Muscle of leg (tissue), 11 donors: ENCODE measurements around the gene LAT. TPM values are rescaled to one million over a fixed set of nuclear protein-coding genes. Genes with fewer than 3 reads are reported as not detected.
A peak's percentile ranks its signal among the peaks of the same experiment; 100 is the strongest.
"Not testable (repeated sequence)": the region's sequence is repeated elsewhere in the genome, so short reads cannot be mapped to it uniquely, and the experiment has no call there.

Experiments
- DNase-seq: peaks from one replicate; pipeline ENCODE4 v3.0.0; 2013
- H3K27ac ChIP-seq: one replicate; pipeline ENCODE4 v1.5.1; 2013; ENCODE audit warnings: mild to moderate bottlenecking, low read length, control low read depth
- H3K27me3 ChIP-seq: one replicate; pipeline ENCODE4 v1.6.1; 2013; ENCODE audit warnings: low read length; ENCODE audit not compliant: control insufficient read depth, insufficient read depth
- H3K36me3 ChIP-seq: one replicate; pipeline ENCODE4 v1.6.1; 2013; ENCODE audit warnings: low read length; ENCODE audit not compliant: control insufficient read depth, insufficient read depth
- H3K4me1 ChIP-seq: one replicate; pipeline ENCODE4 v1.6.1; 2013; ENCODE audit warnings: low read length; ENCODE audit not compliant: control insufficient read depth, insufficient read depth
- H3K4me3 ChIP-seq: one replicate; pipeline ENCODE4 v1.5.1; 2013; ENCODE audit warnings: low read length, control low read depth
- H3K9me3 ChIP-seq: replicated peaks from 2 replicates; pipeline ENCODE4 v1.6.1; 2013; ENCODE audit warnings: low read depth, low read length; ENCODE audit not compliant: control insufficient read depth
- WGBS: methylation state at CpG from one replicate; pipeline ENCODE4 v1.1.5; 2013; ENCODE audit warnings: missing lambda C conversion rate; ENCODE audit not compliant: insufficient coverage; 5-methylcytosine and 5-hydroxymethylcytosine counted together
- polyA plus RNA-seq, 8 donors: library from polyadenylated mRNA; unstranded; fragments of 120-200 nt; gene quantifications; one replicate each; pipeline versions ENCODE4 v1.2.1 to v1.2.3, GENCODE V29; 2013; ENCODE audit warnings: inconsistent platforms in 1 of 8, low replicate concordance in 1 of 8; ENCODE audit not compliant: insufficient read length in 8 of 8, insufficient read depth in 1 of 8
- total RNA-seq: library from RNA; stranded (reverse); fragments of 120-200 nt; gene quantifications from one replicate; pipeline ENCODE4 v1.2.4, GENCODE V29; 2013

Gene LAT
- total and polyA plus RNA-seq, 9 donors, result 1.4 to 3.9 (median 3.2) TPM

DNA sequence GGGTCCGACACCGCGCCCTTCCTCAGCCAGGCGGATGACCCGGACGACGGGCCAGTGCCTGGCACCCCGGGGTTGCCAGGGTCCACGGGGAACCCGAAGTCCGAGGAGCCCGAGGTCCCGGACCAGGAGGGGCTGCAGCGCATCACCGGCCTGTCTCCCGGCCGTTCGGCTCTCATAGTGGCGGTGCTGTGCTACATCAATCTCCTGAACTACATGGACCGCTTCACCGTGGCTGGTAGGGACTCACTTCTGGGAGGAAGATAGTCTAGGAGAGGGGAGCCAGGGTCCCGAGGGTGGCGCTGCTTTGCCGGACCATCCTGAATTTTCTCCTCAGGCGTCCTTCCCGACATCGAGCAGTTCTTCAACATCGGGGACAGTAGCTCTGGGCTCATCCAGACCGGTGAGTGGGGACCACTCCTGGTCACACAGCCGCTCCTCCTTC is 9.7 kb upstream of the LAT start:
- Histone ChIP-seq H3K27me3 (no peaks in the 10 kb centered on the region), H3K4me1 (peaks cover 17% of the 10 kb centered on the region), H3K4me3 (peak overlapping the region; percentile 92), H3K27ac (no peak overlapping the region), H3K36me3 (peaks cover 26% of the 10 kb centered on the region), H3K9me3 (no peaks in the 10 kb centered on the region)
- no peak for DNase-seq
- WGBS, result 6% methylated on average over 30 of the region's 30 CpGs

GRCh38 chr16:28977703-28978662 is 6.9 kb upstream of the LAT start:
- 80% methylated on average over 11 of the region's 11 CpGs for WGBS
- Histone ChIP-seq H3K36me3 (peaks cover 50% of the 10 kb centered on the region), H3K27ac (no peak overlapping the region), H3K4me1 (peaks cover 17% of the 10 kb centered on the region), H3K4me3 (no peak overlapping the region), H3K27me3 (no peaks in the 10 kb centered on the region), H3K9me3 (no peaks in the 10 kb centered on the region)
- no peak for DNase-seq

GRCh38 chr16:28980330-28980729 is 4.5 kb upstream of the LAT start:
- not testable (repeated sequence) for H3K27ac ChIP-seq, H3K4me1 ChIP-seq, H3K9me3 ChIP-seq, H3K27me3 ChIP-seq, DNase-seq, H3K4me3 ChIP-seq
- H3K36me3 ChIP-seq, result peaks cover 54% of the 10 kb centered on the region
- 98% methylated on average over 6 of the region's 7 CpGs for WGBS

DNA sequence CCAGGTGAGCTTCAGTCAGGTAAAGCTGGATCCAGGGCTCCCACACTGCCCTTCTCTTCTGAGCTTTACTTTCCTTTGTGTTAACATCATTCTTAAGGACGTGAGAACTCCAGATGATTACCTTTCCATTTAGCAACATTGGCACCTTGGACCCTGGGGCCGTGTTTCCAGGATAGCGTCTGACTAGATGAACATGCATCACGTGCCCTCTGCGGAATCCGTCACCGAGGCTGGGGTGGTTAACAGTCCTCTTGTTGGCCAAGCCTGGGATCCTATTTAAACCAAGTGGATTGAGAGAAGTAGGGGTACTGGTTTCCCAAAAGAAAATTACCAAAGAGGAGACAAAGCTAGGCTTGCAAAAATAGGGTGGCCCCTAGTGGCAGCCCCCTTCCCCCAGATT is 3.9 kb upstream of the LAT start:
- Histone ChIP-seq H3K27me3 (no peaks in the 10 kb centered on the region), H3K36me3 (peaks cover 54% of the 10 kb centered on the region), H3K4me1 (no peaks in the 10 kb centered on the region), H3K9me3 (no peaks in the 10 kb centered on the region), H3K4me3 (no peak overlapping the region), H3K27ac (no peak overlapping the region)
- WGBS, result 71% methylated on average over 1 of the region's 7 CpGs
- no peak for DNase-seq

GRCh38 chr16:28981517-28981916 is 3.3 kb upstream of the LAT start:
- H3K4me3 ChIP-seq, result no peak overlapping the region
- no peaks in the 10 kb centered on the region for H3K27me3 ChIP-seq
- H3K4me1 ChIP-seq, result no peaks in the 10 kb centered on the region
- H3K36me3 ChIP-seq, result peaks cover 60% of the 10 kb centered on the region
- no peak for DNase-seq
- H3K27ac ChIP-seq, result no peak overlapping the region
- 88% methylated on average over 10 of the region's 12 CpGs for WGBS
- peaks cover under 1% of the 10 kb centered on the region for H3K9me3 ChIP-seq

- Histone ChIP-seq H3K4me1 (no peaks in the 10 kb centered on the region), H3K9me3 (peaks cover 9% of the 10 kb centered on the region), H3K27me3 (no peaks in the 10 kb centered on the region), H3K27ac (no peak overlapping the region), H3K36me3 (peaks cover 65% of the 10 kb centered on the region), H3K4me3 (no peak overlapping the region)
- 91% methylated on average over 7 of the region's 10 CpGs for WGBS
- DNase-seq, result no peak
Observed at GRCh38 chr16:28982418-28982817, 2.4 kb upstream of the LAT start.

GRCh38 chr16:28982949-28983348 is 1.9 kb upstream of the LAT start:
- Histone ChIP-seq H3K27me3 (no peaks in the 10 kb centered on the region), H3K36me3 (peaks cover 62% of the 10 kb centered on the region), H3K27ac (no peak overlapping the region), H3K4me3 (no peak overlapping the region), H3K4me1 (no peaks in the 10 kb centered on the region), H3K9me3 (peaks cover 10% of the 10 kb centered on the region)
- 92% methylated on average over 11 of the region's 11 CpGs for WGBS
- DNase-seq, result no peak

DNA sequence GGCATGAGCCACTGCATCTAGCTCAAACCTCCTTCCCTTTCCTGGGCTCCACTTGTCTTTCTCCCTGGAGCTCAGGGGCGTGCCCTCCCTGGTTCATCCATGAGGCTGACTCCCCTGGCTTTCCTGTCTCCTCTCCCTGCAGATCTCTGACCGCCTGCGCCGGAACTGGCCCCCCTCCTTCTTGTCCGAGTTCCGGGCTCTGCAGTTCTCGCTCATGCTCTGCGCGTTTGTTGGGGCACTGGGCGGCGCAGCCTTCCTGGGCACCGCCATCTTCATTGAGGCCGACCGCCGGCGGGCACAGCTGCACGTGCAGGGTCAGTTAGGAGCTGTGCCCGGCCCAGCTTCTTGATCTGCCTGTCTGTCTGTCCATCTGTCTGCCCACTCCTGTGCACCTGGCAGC is 1.2 kb upstream of the LAT start:
- peaks cover 10% of the 10 kb centered on the region for H3K9me3 ChIP-seq
- H3K27ac ChIP-seq, result no peak overlapping the region
- H3K27me3 ChIP-seq, result no peaks in the 10 kb centered on the region
- WGBS, result 87% methylated on average over 18 of the region's 18 CpGs
- H3K4me3 ChIP-seq, result no peak overlapping the region
- no peak for DNase-seq
- no peaks in the 10 kb centered on the region for H3K4me1 ChIP-seq
- peaks cover 56% of the 10 kb centered on the region for H3K36me3 ChIP-seq

DNA sequence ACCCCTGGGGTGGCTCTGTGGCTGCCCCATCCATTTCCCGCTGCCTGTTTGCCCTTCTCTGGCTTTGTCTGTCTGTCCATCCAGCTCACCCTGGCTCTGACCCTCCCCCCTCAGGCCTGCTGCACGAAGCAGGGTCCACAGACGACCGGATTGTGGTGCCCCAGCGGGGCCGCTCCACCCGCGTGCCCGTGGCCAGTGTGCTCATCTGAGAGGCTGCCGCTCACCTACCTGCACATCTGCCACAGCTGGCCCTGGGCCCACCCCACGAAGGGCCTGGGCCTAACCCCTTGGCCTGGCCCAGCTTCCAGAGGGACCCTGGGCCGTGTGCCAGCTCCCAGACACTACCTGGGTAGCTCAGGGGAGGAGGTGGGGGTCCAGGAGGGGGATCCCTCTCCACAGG is 761 bp upstream of the LAT start:
- no peaks in the 10 kb centered on the region for H3K27me3 ChIP-seq
- peaks cover 51% of the 10 kb centered on the region for H3K36me3 ChIP-seq
- H3K4me1 ChIP-seq, result no peaks in the 10 kb centered on the region
- peaks cover 10% of the 10 kb centered on the region for H3K9me3 ChIP-seq
- WGBS, result 84% methylated on average over 11 of the region's 12 CpGs
- DNase-seq, result no peak
- H3K27ac ChIP-seq, result no peak overlapping the region
- H3K4me3 ChIP-seq, result no peak overlapping the region

DNA sequence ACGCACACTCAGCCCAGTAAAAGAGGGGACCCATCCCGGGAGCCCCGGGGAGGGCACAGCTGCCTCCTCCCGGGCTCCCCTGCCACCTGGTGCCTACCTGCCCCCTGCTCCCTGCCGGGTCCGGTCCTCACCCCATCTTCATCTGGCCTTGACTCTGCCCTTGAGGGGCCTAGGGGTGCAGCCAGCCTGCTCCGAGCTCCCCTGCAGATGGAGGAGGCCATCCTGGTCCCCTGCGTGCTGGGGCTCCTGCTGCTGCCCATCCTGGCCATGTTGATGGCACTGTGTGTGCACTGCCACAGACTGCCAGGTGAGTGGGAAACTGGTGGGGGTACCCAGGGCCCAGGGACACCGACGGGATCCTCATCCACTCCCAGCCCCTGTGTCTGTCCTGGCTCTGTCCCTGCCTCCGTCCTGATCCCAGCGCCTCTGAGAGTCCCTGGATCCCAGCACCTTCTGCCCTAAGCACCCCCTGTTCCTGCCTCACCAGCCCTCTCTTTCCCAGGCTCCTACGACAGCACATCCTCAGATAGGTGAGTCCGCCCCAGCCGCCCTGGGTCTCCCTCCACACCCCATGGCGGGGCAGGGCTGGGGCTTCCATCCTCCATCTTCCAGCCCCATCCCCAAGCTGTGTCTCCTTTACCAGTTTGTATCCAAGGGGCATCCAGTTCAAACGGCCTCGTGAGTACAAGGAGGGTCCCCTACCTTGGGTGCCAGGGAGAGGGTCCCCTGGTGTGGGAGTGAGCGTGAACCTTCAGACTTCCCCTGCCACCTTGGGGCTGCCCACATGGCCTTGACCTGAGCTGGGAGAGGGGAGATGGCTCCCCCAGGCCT is 574 bp downstream of the LAT start:
- Histone ChIP-seq H3K36me3 (peaks cover 46% of the 10 kb centered on the region), H3K27me3 (no peaks in the 10 kb centered on the region), H3K4me1 (no peaks in the 10 kb centered on the region), H3K9me3 (peaks cover 10% of the 10 kb centered on the region), H3K27ac (no peak overlapping the region), H3K4me3 (peak overlapping the region; percentile 13)
- DNase-seq, result no peak
- WGBS, result 86% methylated on average over 14 of the region's 19 CpGs
